Measurements from ENCODE around the gene PLA2G15. TPM values are rescaled to one million over a fixed set of nuclear protein-coding genes. Genes with fewer than 3 reads are reported as not detected.

Gene PLA2G15
- total and polyA plus RNA-seq, 2 of the 13 experiments (the other 11 are each of a cell fraction or from before 2014, with no cell fraction given), result 14.4 to 23.7 TPM

- TF ChIP-seq SALL1 (CRISPR knock-in tag; IDR thresholded peaks at IDR 0.05), result peak; percentile 78
- no peak; the same call in 1 of the 2 replicates for TF ChIP-seq ZNF543 (CRISPR knock-in tag; IDR thresholded peaks at IDR 0.05)
- peak; percentile 82 for TF ChIP-seq POLR2AphosphoS5 (IDR thresholded peaks at IDR 0.05; ENCODE audit: low read depth, low read length)
- no peak for TF ChIP-seq FIP1L1 (IDR thresholded peaks at IDR 0.05; ENCODE audit: borderline replicate concordance, insufficient read depth, low read depth, low read length)
- TF ChIP-seq SMC3 (IDR thresholded peaks at IDR 0.05; ENCODE audit: low read length), result peak; percentile 21; the same call in 1 of the 2 replicates
- no peak for TF ChIP-seq GMEB2 (CRISPR knock-in tag; IDR thresholded peaks at IDR 0.05; ENCODE audit: low read depth)
- TF ChIP-seq CBX1 (IDR thresholded peaks at IDR 0.05; ENCODE audit: low read depth), result no peak
- no peak for TF ChIP-seq SCMH1 (CRISPR knock-in tag; IDR thresholded peaks at IDR 0.05; ENCODE audit: borderline replicate concordance)
- no peak for TF ChIP-seq ZNF496 (CRISPR knock-in tag; IDR thresholded peaks at IDR 0.05; ENCODE audit: insufficient replicate concordance)
- peak; percentile 67; the same call in 1 of the 2 replicates for TF ChIP-seq ZNF788 (CRISPR knock-in tag; IDR thresholded peaks at IDR 0.05; ENCODE audit: borderline replicate concordance)
- peak; percentile 40; the same call in 1 of the 2 replicates for TF ChIP-seq ZNF7 (CRISPR knock-in tag; IDR thresholded peaks at IDR 0.05)
- TF ChIP-seq RNF2 (conservative IDR thresholded peaks at IDR 0.05; ENCODE audit: low read depth), result no peak
- TF ChIP-seq ZNF17 (CRISPR knock-in tag; IDR thresholded peaks at IDR 0.05), result no peak
- peak; percentile 97 for TF ChIP-seq ATF3 (CRISPR knock-in tag; IDR thresholded peaks at IDR 0.05)
- peak; percentile 36; the same call in 1 of the 2 replicates for TF ChIP-seq TFDP2 (CRISPR knock-in tag; IDR thresholded peaks at IDR 0.05)
- 0 out of 2 replicates have a peak, but pooled peaks have one; percentile 11 for TF ChIP-seq ZSCAN25 (CRISPR knock-in tag; IDR thresholded peaks at IDR 0.05)
- no peak for TF ChIP-seq HNRNPK (IDR thresholded peaks at IDR 0.05; ENCODE audit: low read depth, low read length, poor library complexity, severe bottlenecking)
- TF ChIP-seq TCF7L2 (IDR thresholded peaks at IDR 0.05; ENCODE audit: low read depth, low read length), result peak; percentile 62; the same call in 1 of the 2 replicates
- TF ChIP-seq MXD1 (CRISPR knock-in tag; IDR thresholded peaks at IDR 0.05), result no peak; the same call in 1 of the 2 replicates
- TF ChIP-seq HMG20A (CRISPR knock-in tag; IDR thresholded peaks at IDR 0.05; ENCODE audit: borderline replicate concordance), result peak; percentile 96
- no peak for TF ChIP-seq ZFP37 (CRISPR knock-in tag; IDR thresholded peaks at IDR 0.05; ENCODE audit: borderline replicate concordance)
- TF ChIP-seq ZSCAN20 (CRISPR knock-in tag; IDR thresholded peaks at IDR 0.05; ENCODE audit: borderline replicate concordance), result no peak; the same call in 1 of the 2 replicates
- peak; percentile 33; the same call in 1 of the 2 replicates for TF ChIP-seq ZNF431 (CRISPR knock-in tag; IDR thresholded peaks at IDR 0.05; ENCODE audit: borderline replicate concordance, low read depth)
- TF ChIP-seq KLF9 (CRISPR knock-in tag; IDR thresholded peaks at IDR 0.05; ENCODE audit: low read depth), result peak; percentile 73; the same call in 1 of the 2 replicates
- TF ChIP-seq DNMT3B (CRISPR knock-in tag; conservative IDR thresholded peaks at IDR 0.05), result peak; percentile 93
- peak; percentile 11; the same call in 1 of the 2 replicates for TF ChIP-seq ZNF292 (CRISPR knock-in tag; IDR thresholded peaks at IDR 0.05; ENCODE audit: borderline replicate concordance, low read depth)
- peak; percentile 51; the same call in 1 of the 2 replicates for TF ChIP-seq FOXA1 (IDR thresholded peaks at IDR 0.05)
- TF ChIP-seq FOXA1 (CRISPR knock-in tag; IDR thresholded peaks at IDR 0.05), result peak; percentile 98
Observed at GRCh38 chr16:68265078-68265920, 20.1 kb downstream of the PLA2G15 start (continued).

All from HepG2 (cell line).